Measurements from ENCODE around the gene DPP6.
A peak's percentile ranks its signal among the peaks of the same experiment; 100 is the strongest.

Gene DPP6

DNA sequence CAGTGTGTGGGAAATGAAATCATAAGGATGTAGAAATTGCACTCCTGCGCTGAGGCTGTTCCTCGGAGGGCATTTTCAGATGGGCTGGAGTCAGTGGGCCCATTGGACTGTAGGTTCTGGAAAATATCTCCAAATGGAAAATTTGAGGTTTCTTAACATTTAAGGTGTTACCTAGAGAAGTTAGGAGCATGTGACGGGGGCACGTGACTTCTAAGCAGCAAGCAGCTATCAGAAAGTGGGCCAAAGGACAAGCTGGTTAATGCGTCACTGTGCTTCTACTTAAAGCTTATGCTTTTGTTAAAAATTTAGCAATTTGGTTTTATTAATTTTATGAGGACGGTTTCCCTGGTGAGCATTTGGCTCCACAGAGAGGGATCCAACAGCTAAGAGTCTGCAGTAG lies 298.7 kb downstream of the DPP6 start:
- no peak for DNase-seq
- WGBS (ENCODE audit: extremely low coverage, insufficient coverage, low lambda C conversion rate) = no CpG with 5 or more reads among the region's 6 CpGs
- H3K23ac ChIP-seq (ENCODE audit: low read length) = no peak overlapping the region

DNA sequence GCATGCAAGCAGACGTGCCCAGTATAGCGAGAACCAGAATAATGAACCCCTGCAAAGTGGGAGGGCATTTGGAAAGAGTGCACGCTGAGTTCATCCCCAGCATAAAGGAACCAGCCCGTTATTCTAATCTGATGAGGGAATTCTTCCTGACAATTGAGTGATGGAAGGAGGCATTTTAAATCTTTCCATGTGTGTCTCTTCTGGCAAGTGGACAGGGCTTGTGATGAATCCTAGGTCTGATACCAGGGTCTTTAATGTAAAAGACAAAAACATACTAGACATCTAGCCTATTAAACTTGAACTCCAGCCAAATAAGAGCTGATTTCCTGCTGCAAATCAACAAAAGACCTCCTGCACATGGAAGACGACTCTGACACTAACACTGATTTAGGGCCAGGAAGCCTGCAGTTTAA lies 301.2 kb downstream of the DPP6 start:
- Histone ChIP-seq H3K4me3 (ENCODE audit: low read length) (no peak overlapping the region), H3K18ac (ENCODE audit: low read length) (no peak overlapping the region), H3K56ac (ENCODE audit: low read length) (no peak overlapping the region), H3K4me2 (ENCODE audit: low read length) (no peak overlapping the region), H3K4me1 (ENCODE audit: control insufficient read depth, low read depth, low read length) (no peaks in the 10 kb centered on the region), H4K5ac (ENCODE audit: low read length) (no peak overlapping the region), H3K36me3 (ENCODE audit: control insufficient read depth, insufficient read depth, low read length) (no peaks in the 10 kb centered on the region), H3K79me1 (ENCODE audit: low read length) (no peaks in the 10 kb centered on the region), H2AK5ac (ENCODE audit: low read length) (no peak overlapping the region), H3K27me3 (ENCODE audit: insufficient read depth, low read length, poor library complexity) (no peaks in the 10 kb centered on the region), H3K79me2 (ENCODE audit: control insufficient read depth, insufficient read depth, low read length) (no peaks in the 10 kb centered on the region), H2BK5ac (ENCODE audit: low read length) (no peak overlapping the region), H3K27ac (ENCODE audit: low read depth, low read length) (no peak overlapping the region), H4K8ac (ENCODE audit: low read depth, low read length) (no peak overlapping the region), H3K23ac (ENCODE audit: low read length) (no peak overlapping the region), H2BK15ac (replicated peaks; ENCODE audit: low read depth) (no peak overlapping the region), H3K9ac (ENCODE audit: low read length) (no peak overlapping the region), H3K4ac (ENCODE audit: low read depth, low read length) (no peak overlapping the region), H2BK120ac (ENCODE audit: low read depth, low read length) (no peak overlapping the region)
- DNase-seq = no peak
- no CpG with 5 or more reads among the region's 5 CpGs for WGBS (ENCODE audit: extremely low coverage, insufficient coverage, low lambda C conversion rate)

More for the DNA sequence above, 298.7 kb downstream of the DPP6 start:
- no peak overlapping the region for H2AK5ac ChIP-seq (ENCODE audit: low read length)
- no peak overlapping the region for H3K9ac ChIP-seq (ENCODE audit: low read length)
- no peaks in the 10 kb centered on the region for H3K79me2 ChIP-seq (ENCODE audit: control insufficient read depth, insufficient read depth, low read length)
- no peaks in the 10 kb centered on the region for H3K36me3 ChIP-seq (ENCODE audit: control insufficient read depth, insufficient read depth, low read length)
- H2BK15ac ChIP-seq (replicated peaks; ENCODE audit: low read depth) = no peak overlapping the region
- no peak overlapping the region for H3K27ac ChIP-seq (ENCODE audit: low read depth, low read length)
- no peaks in the 10 kb centered on the region for H3K79me1 ChIP-seq (ENCODE audit: low read length)
- H4K8ac ChIP-seq (ENCODE audit: low read depth, low read length) = no peak overlapping the region
- no peak overlapping the region for H4K5ac ChIP-seq (ENCODE audit: low read length)
- no peak overlapping the region for H3K4ac ChIP-seq (ENCODE audit: low read depth, low read length)
- H3K27me3 ChIP-seq (ENCODE audit: insufficient read depth, low read length, poor library complexity) = no peaks in the 10 kb centered on the region
- H3K56ac ChIP-seq (ENCODE audit: low read length) = no peak overlapping the region
- H2BK120ac ChIP-seq (ENCODE audit: low read depth, low read length) = no peak overlapping the region
- H3K4me2 ChIP-seq (ENCODE audit: low read length) = no peak overlapping the region
- no peak overlapping the region for H3K4me3 ChIP-seq (ENCODE audit: low read length)
- no peaks in the 10 kb centered on the region for H3K4me1 ChIP-seq (ENCODE audit: control insufficient read depth, low read depth, low read length)
- H3K18ac ChIP-seq (ENCODE audit: low read length) = no peak overlapping the region
- H2BK5ac ChIP-seq (ENCODE audit: low read length) = no peak overlapping the region

DNA sequence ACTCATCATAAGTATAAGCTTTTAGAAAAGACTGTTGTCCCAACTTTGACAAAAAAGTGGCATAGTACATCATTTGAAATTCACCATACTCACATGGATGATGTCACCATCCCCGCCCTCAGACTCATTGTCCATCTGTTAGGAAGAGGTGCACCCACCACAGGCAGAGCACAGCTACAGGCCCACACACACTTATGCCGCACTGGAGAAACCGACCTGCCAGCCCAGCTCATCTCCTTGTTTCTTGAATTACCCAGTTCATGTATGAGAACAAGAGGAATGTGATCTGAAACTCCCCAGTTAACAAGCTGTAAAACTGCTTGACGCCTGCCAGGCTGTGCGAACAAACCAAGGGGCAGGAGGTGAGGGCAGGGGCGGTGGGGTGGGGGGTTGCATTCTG lies 312.0 kb downstream of the DPP6 start:
- no peak overlapping the region for H3K4ac ChIP-seq (ENCODE audit: low read depth, low read length)

GRCh38 chr7:154371424-154371823 lies 319.2 kb downstream of the DPP6 start:
- no peak overlapping the region for H3K18ac ChIP-seq (ENCODE audit: low read length)
- no peak overlapping the region for H2BK120ac ChIP-seq (ENCODE audit: low read depth, low read length)
- no peak overlapping the region for H4K8ac ChIP-seq (ENCODE audit: low read depth, low read length)
- no peak overlapping the region for H3K56ac ChIP-seq (ENCODE audit: low read length)
- no peak overlapping the region for H3K4me2 ChIP-seq (ENCODE audit: low read length)
- H3K4me3 ChIP-seq (ENCODE audit: low read length) = no peak overlapping the region
- H2BK5ac ChIP-seq (ENCODE audit: low read length) = no peak overlapping the region
- H3K4me1 ChIP-seq (ENCODE audit: control insufficient read depth, low read depth, low read length) = no peaks in the 10 kb centered on the region
- no peak for DNase-seq
- H4K5ac ChIP-seq (ENCODE audit: low read length) = no peak overlapping the region
- H3K9ac ChIP-seq (ENCODE audit: low read length) = no peak overlapping the region
- H3K27ac ChIP-seq (ENCODE audit: low read depth, low read length) = no peak overlapping the region
- WGBS (ENCODE audit: extremely low coverage, insufficient coverage, low lambda C conversion rate) = no CpG with 5 or more reads among the region's 8 CpGs
- no peaks in the 10 kb centered on the region for H3K36me3 ChIP-seq (ENCODE audit: control insufficient read depth, insufficient read depth, low read length)
- no peak overlapping the region for H3K23ac ChIP-seq (ENCODE audit: low read length)
- no peak overlapping the region for H3K4ac ChIP-seq (ENCODE audit: low read depth, low read length)
- H2AK5ac ChIP-seq (ENCODE audit: low read length) = no peak overlapping the region
- no peaks in the 10 kb centered on the region for H3K79me1 ChIP-seq (ENCODE audit: low read length)
- H3K79me2 ChIP-seq (ENCODE audit: control insufficient read depth, insufficient read depth, low read length) = no peaks in the 10 kb centered on the region
- no peaks in the 10 kb centered on the region for H3K27me3 ChIP-seq (ENCODE audit: insufficient read depth, low read length, poor library complexity)
- no peak overlapping the region for H2BK15ac ChIP-seq (replicated peaks; ENCODE audit: low read depth)

More for the DNA sequence above, 312.0 kb downstream of the DPP6 start:
- Histone ChIP-seq H2AK5ac (ENCODE audit: low read length) (no peak overlapping the region), H3K23ac (ENCODE audit: low read length) (no peak overlapping the region), H3K18ac (ENCODE audit: low read length) (no peak overlapping the region), H3K36me3 (ENCODE audit: control insufficient read depth, insufficient read depth, low read length) (no peaks in the 10 kb centered on the region), H4K8ac (ENCODE audit: low read depth, low read length) (no peak overlapping the region), H3K27me3 (ENCODE audit: insufficient read depth, low read length, poor library complexity) (no peaks in the 10 kb centered on the region), H3K4me1 (ENCODE audit: control insufficient read depth, low read depth, low read length) (no peaks in the 10 kb centered on the region), H3K56ac (ENCODE audit: low read length) (no peak overlapping the region), H2BK120ac (ENCODE audit: low read depth, low read length) (no peak overlapping the region), H3K27ac (ENCODE audit: low read depth, low read length) (no peak overlapping the region), H2BK5ac (ENCODE audit: low read length) (no peak overlapping the region), H3K4me3 (ENCODE audit: low read length) (no peak overlapping the region), H3K4me2 (ENCODE audit: low read length) (no peak overlapping the region), H3K79me2 (ENCODE audit: control insufficient read depth, insufficient read depth, low read length) (no peaks in the 10 kb centered on the region), H3K9ac (ENCODE audit: low read length) (no peak overlapping the region), H3K79me1 (ENCODE audit: low read length) (no peaks in the 10 kb centered on the region), H4K5ac (ENCODE audit: low read length) (no peak overlapping the region), H2BK15ac (replicated peaks; ENCODE audit: low read depth) (no peak overlapping the region)
- no peak for DNase-seq
- no CpG with 5 or more reads among the region's 6 CpGs for WGBS (ENCODE audit: extremely low coverage, insufficient coverage, low lambda C conversion rate)

DNA sequence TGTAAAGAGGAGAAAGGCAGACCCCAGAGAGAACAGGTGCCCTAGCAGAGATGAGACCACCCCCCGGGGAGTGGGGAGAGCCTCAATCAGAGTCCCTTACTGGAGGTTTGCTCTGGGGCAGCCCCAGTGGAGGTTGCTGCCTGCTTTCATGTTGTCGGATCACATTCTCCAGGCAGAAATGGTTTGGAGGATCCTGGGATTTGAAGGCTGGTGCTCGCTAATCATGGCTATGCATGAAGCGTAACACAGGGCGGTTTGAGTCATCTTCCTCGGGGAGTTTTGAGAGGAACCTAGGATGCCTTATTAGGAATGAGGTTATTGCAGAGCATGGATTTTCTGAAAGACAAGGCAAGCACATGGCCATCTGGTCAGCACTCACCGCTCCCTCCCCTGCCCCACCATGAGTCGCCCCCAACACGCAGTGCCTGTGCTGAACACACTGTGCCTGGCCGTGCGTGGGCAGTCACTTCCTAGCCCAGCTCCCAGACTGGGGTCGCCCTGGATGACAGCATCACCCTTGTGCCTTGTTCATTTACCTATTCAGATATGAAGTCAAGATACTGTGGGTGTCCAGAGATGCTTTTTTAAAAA lies 319.9 kb downstream of the DPP6 start:
- no CpG with 5 or more reads among the region's 12 CpGs for WGBS (ENCODE audit: extremely low coverage, insufficient coverage, low lambda C conversion rate)
- Histone ChIP-seq H2BK5ac (ENCODE audit: low read length) (no peak overlapping the region), H3K23ac (ENCODE audit: low read length) (no peak overlapping the region)

GRCh38 chr7:154373956-154374355 lies 321.8 kb downstream of the DPP6 start:
- no peak overlapping the region for H3K4me2 ChIP-seq (ENCODE audit: low read length)
- H3K18ac ChIP-seq (ENCODE audit: low read length) = no peak overlapping the region
- no peak overlapping the region for H4K5ac ChIP-seq (ENCODE audit: low read length)
- H3K4me1 ChIP-seq (ENCODE audit: control insufficient read depth, low read depth, low read length) = no peaks in the 10 kb centered on the region
- no peak overlapping the region for H2BK15ac ChIP-seq (replicated peaks; ENCODE audit: low read depth)
- H3K27ac ChIP-seq (ENCODE audit: low read depth, low read length) = no peak overlapping the region
- no peak overlapping the region for H3K4me3 ChIP-seq (ENCODE audit: low read length)
- WGBS (ENCODE audit: extremely low coverage, insufficient coverage, low lambda C conversion rate) = no CpG with 5 or more reads among the region's 3 CpGs
- H2BK120ac ChIP-seq (ENCODE audit: low read depth, low read length) = no peak overlapping the region
- H2BK5ac ChIP-seq (ENCODE audit: low read length) = no peak overlapping the region
- DNase-seq = no peak
- no peaks in the 10 kb centered on the region for H3K79me1 ChIP-seq (ENCODE audit: low read length)
- no peaks in the 10 kb centered on the region for H3K27me3 ChIP-seq (ENCODE audit: insufficient read depth, low read length, poor library complexity)
- no peak overlapping the region for H3K23ac ChIP-seq (ENCODE audit: low read length)
- H3K4ac ChIP-seq (ENCODE audit: low read depth, low read length) = no peak overlapping the region
- H3K36me3 ChIP-seq (ENCODE audit: control insufficient read depth, insufficient read depth, low read length) = no peaks in the 10 kb centered on the region
- H2AK5ac ChIP-seq (ENCODE audit: low read length) = no peak overlapping the region
- no peak overlapping the region for H3K9ac ChIP-seq (ENCODE audit: low read length)
- H3K79me2 ChIP-seq (ENCODE audit: control insufficient read depth, insufficient read depth, low read length) = no peaks in the 10 kb centered on the region
- H4K8ac ChIP-seq (ENCODE audit: low read depth, low read length) = no peak overlapping the region
- no peak overlapping the region for H3K56ac ChIP-seq (ENCODE audit: low read length)

More for the DNA sequence above, 319.9 kb downstream of the DPP6 start:
- Histone ChIP-seq H3K27me3 (ENCODE audit: insufficient read depth, low read length, poor library complexity) (no peaks in the 10 kb centered on the region), H3K9ac (ENCODE audit: low read length) (no peak overlapping the region), H3K36me3 (ENCODE audit: control insufficient read depth, insufficient read depth, low read length) (no peaks in the 10 kb centered on the region), H3K27ac (ENCODE audit: low read depth, low read length) (no peak overlapping the region), H3K79me2 (ENCODE audit: control insufficient read depth, insufficient read depth, low read length) (no peaks in the 10 kb centered on the region), H2BK15ac (replicated peaks; ENCODE audit: low read depth) (no peak overlapping the region), H4K8ac (ENCODE audit: low read depth, low read length) (no peak overlapping the region), H2BK120ac (ENCODE audit: low read depth, low read length) (no peak overlapping the region), H3K4me2 (ENCODE audit: low read length) (no peak overlapping the region), H4K5ac (ENCODE audit: low read length) (no peak overlapping the region), H3K79me1 (ENCODE audit: low read length) (no peaks in the 10 kb centered on the region), H2AK5ac (ENCODE audit: low read length) (no peak overlapping the region), H3K56ac (ENCODE audit: low read length) (no peak overlapping the region), H3K4me1 (ENCODE audit: control insufficient read depth, low read depth, low read length) (no peaks in the 10 kb centered on the region), H3K18ac (ENCODE audit: low read length) (no peak overlapping the region), H3K4ac (ENCODE audit: low read depth, low read length) (no peak overlapping the region), H3K4me3 (ENCODE audit: low read length) (no peak overlapping the region)
- DNase-seq = peak; percentile 4
